ENCODE measurements around the gene EPHA3.

DNA sequence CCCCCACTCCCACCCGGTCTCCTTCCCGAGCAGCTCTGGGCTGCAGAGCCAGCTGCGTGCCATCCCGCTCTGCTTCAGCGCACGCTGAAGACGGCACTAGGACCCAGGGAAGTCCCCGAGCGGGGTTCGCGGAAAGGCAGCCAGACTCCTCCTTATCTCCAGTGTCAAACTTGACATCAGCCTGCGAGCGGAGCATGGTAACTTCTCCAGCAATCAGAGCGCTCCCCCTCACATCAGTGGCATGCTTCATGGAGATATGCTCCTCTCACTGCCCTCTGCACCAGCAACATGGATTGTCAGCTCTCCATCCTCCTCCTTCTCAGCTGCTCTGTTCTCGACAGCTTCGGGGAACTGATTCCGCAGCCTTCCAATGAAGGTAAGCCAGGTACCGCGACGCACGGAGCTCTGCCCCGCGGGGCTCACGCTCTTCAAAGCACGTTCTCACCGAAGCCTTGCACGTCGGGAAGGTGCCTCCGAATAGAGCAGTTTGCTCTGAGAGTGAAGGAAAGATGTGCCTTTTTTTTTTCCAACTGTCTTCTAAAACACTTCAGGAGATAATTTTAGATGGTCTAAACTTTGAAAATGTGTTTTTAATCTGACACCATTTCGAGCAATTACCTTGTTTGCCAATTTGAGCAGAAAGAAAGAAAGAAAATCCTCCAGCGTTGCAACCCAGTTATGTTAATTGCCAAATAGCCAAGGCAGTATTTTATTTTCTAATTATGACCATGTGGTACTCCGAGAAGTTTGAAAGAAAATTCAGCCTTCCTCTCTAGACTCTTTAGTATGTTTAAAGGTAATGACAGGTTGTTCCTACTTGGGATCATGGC lies at the start of gene EPHA3:
- TF ChIP-seq EZH2 (IDR thresholded peaks at IDR 0.05; ENCODE audit: borderline replicate concordance, low read length) (no peak), CTCF (IDR thresholded peaks at IDR 0.05; ENCODE audit: low read length) (no peak)

Data from OCI-LY1 (cell line).